H1 (cell line): ENCODE data around the gene OR6V1. TPM values are rescaled to one million over a fixed set of nuclear protein-coding genes. Genes with fewer than 3 reads are reported as not detected.

Experiments
- CTCF ChIA-PET: fragments of 300-600 bp; sonication (Branson Sonifier 250); formaldehyde crosslinking; loops from one replicate; lab custom pipeline; 2021; ENCODE audit not compliant: partially characterized antibody; lab: Charles Lee
- POLR2A ChIA-PET: fragments of 300-600 bp; sonication (Branson Sonifier 250); formaldehyde crosslinking; loops from one replicate; lab custom pipeline; 2021; ENCODE audit warnings: inconsistent platforms; ENCODE audit not compliant: partially characterized antibody; lab: Charles Lee
- DNase-seq, 2 experiments: peaks; one replicate each; pipeline versions ENCODE4 v3.0.0 to v3.0.0-alpha.2; 2010 to 2022; ENCODE audit warnings: low spot score in 2 of 2, low read depth in 1 of 2, mixed read lengths in 1 of 2
- FAIRE-seq: peaks from 2 replicates; lab custom pipeline; 2011; peaks lifted over from hg19 to GRCh38; lab: Jason Lieb, UNC
- H2AFZ ChIP-seq: 2 replicates; pipeline ENCODE4 v1.8.1; 2012; ENCODE audit warnings: low read length, inconsistent platforms
- H2AK5ac ChIP-seq: 2 replicates; pipeline ENCODE4 v1.6.1; 2013; ENCODE audit warnings: low read depth, low read length
- H2BK120ac ChIP-seq: replicated peaks from 2 replicates; pipeline ENCODE3; 2013; ENCODE audit warnings: low read depth, low read length, inconsistent platforms
- H2BK12ac ChIP-seq: 2 replicates; pipeline ENCODE4 v1.6.1; 2013; ENCODE audit warnings: low read depth, low read length
- H2BK15ac ChIP-seq: 2 replicates; pipeline ENCODE4 v1.6.1; 2013; ENCODE audit warnings: low read length
- H2BK20ac ChIP-seq: 2 replicates; pipeline ENCODE4 v1.6.1; 2013; ENCODE audit warnings: low read length
- H2BK5ac ChIP-seq: 2 replicates; pipeline ENCODE4 v1.6.1; 2013; ENCODE audit warnings: low read depth, low read length
- H3K14ac ChIP-seq: 2 replicates; pipeline ENCODE4 v1.6.1; 2013; ENCODE audit warnings: inconsistent platforms; ENCODE audit not compliant: insufficient read length
- H3K18ac ChIP-seq: 2 replicates; pipeline ENCODE4 v1.6.1; 2013; ENCODE audit warnings: low read length; ENCODE audit errors: extremely low read depth
- H3K23ac ChIP-seq: 2 replicates; pipeline ENCODE4 v1.6.1; 2013; ENCODE audit warnings: inconsistent platforms; ENCODE audit not compliant: insufficient read length
- H3K23me2 ChIP-seq: 2 replicates; pipeline ENCODE4 v1.6.1; 2013; ENCODE audit warnings: low read depth, low read length
- H3K27ac ChIP-seq: 2 replicates; pipeline ENCODE4 v1.6.1; 2011; ENCODE audit warnings: low read depth, low read length, inconsistent platforms
- H3K27me3 ChIP-seq, 4 experiments: replicated peaks in 1 of 4; 1 replicate in 1 of 4; 2 replicates in 3 of 4; pipeline versions ENCODE4 v1.6.1 to v1.8.1; 2011 to 2013; ENCODE audit warnings: low read length in 3 of 4, mild to moderate bottlenecking in 3 of 4, inconsistent platforms in 2 of 4, mixed read lengths in 2 of 4, moderate library complexity in 1 of 4; ENCODE audit not compliant: control insufficient read depth in 3 of 4, insufficient read depth in 3 of 4; ENCODE audit errors: extremely low read depth in 1 of 4
- H3K36me3 ChIP-seq, 4 experiments: 2 replicates each; pipeline versions ENCODE4 v1.6.1 to v1.8.1; 2011 to 2013; ENCODE audit warnings: mild to moderate bottlenecking in 4 of 4, low read length in 3 of 4, moderate library complexity in 2 of 4, control low read depth in 1 of 4, inconsistent platforms in 1 of 4; ENCODE audit not compliant: insufficient read depth in 4 of 4, control insufficient read depth in 2 of 4
- H3K4ac ChIP-seq: replicated peaks from 2 replicates; pipeline ENCODE3; 2013; ENCODE audit warnings: low read length, low read depth, mixed read lengths, inconsistent platforms; ENCODE audit not compliant: insufficient read length
- H3K4me1 ChIP-seq, 4 experiments: replicated peaks in 1 of 4; 1 replicate in 1 of 4; 2 replicates in 3 of 4; pipeline versions ENCODE4 v1.6.1 to v1.8.1; 2011 to 2013; ENCODE audit warnings: low read length in 3 of 4, inconsistent platforms in 2 of 4, mixed read lengths in 1 of 4; ENCODE audit not compliant: insufficient read depth in 4 of 4, control insufficient read depth in 3 of 4
- H3K4me2 ChIP-seq, 2 experiments: 2 replicates each; pipeline versions ENCODE4 v1.6.1 to v1.8.1; 2011 to 2013; ENCODE audit warnings: low read depth in 2 of 2, low read length in 2 of 2, control low read depth in 1 of 2, inconsistent platforms in 1 of 2, mild to moderate bottlenecking in 1 of 2; ENCODE audit not compliant: insufficient read depth in 1 of 2
- H3K4me3 ChIP-seq, 4 experiments: fragments of 200-600, 300-600 bp in 1 of 4; sonication (generic), shearing (Covaris generic), sonication (Bioruptor Twin) in 1 of 4; 2 replicates each; pipeline versions ENCODE4 v1.5.1 to v1.8.1; 2011 to 2016; ENCODE audit warnings: low read length in 4 of 4, low read depth in 3 of 4, control low read depth in 2 of 4, inconsistent platforms in 2 of 4, mild to moderate bottlenecking in 2 of 4, mixed read lengths in 1 of 4, moderate library complexity in 1 of 4; ENCODE audit not compliant: insufficient read depth in 2 of 4; ENCODE audit errors: extremely low read depth in 1 of 4
- H3K56ac ChIP-seq: replicated peaks from 2 replicates; pipeline ENCODE3; 2013; ENCODE audit warnings: low read depth, mild to moderate bottlenecking, mixed read lengths, low read length, inconsistent platforms; ENCODE audit not compliant: insufficient read length
- H3K79me1 ChIP-seq: 2 replicates; pipeline ENCODE4 v1.6.1; 2013; ENCODE audit warnings: low read depth, low read length, control low read depth
- H3K79me2 ChIP-seq, 2 experiments: 2 replicates each; pipeline versions ENCODE4 v1.6.1 to v1.8.1; 2012 to 2013; ENCODE audit warnings: low read length in 2 of 2, mild to moderate bottlenecking in 2 of 2, inconsistent platforms in 1 of 2; ENCODE audit not compliant: insufficient read depth in 2 of 2, control insufficient read depth in 1 of 2
- H3K9ac ChIP-seq, 4 experiments: replicated peaks in 1 of 4; 1 replicate in 1 of 4; 2 replicates in 3 of 4; pipeline versions ENCODE4 v1.6.1 to v1.8.1; 2011 to 2013; ENCODE audit warnings: low read depth in 3 of 4, low read length in 3 of 4, control low read depth in 2 of 4, mild to moderate bottlenecking in 2 of 4, moderate library complexity in 2 of 4, inconsistent platforms in 1 of 4; ENCODE audit errors: extremely low read depth in 1 of 4
- H3K9me3 ChIP-seq, 2 experiments: 2 replicates each; pipeline versions ENCODE4 v1.6.1 to v1.8.1; 2012 to 2013; ENCODE audit warnings: mild to moderate bottlenecking in 2 of 2, moderate library complexity in 2 of 2, control low read depth in 1 of 2, inconsistent platforms in 1 of 2, low read depth in 1 of 2, low read length in 1 of 2, mixed read lengths in 1 of 2; ENCODE audit not compliant: insufficient read depth in 2 of 2
- H4K20me1 ChIP-seq, 2 experiments: replicated peaks in 1 of 2; 2 replicates each; pipeline versions ENCODE3 to v1.8.1; 2011 to 2013; ENCODE audit warnings: inconsistent platforms in 2 of 2, low read length in 2 of 2, mild to moderate bottlenecking in 1 of 2; ENCODE audit not compliant: insufficient read depth in 2 of 2, control insufficient read depth in 1 of 2
- H4K5ac ChIP-seq: 2 replicates; pipeline ENCODE4 v1.6.1; 2013; ENCODE audit warnings: low read length, low read depth, mixed read lengths, inconsistent platforms; ENCODE audit not compliant: insufficient read length
- H4K8ac ChIP-seq: 2 replicates; pipeline ENCODE4 v1.8.0; 2013; ENCODE audit warnings: mild to moderate bottlenecking, moderate library complexity, low read length, inconsistent platforms; ENCODE audit not compliant: insufficient read depth; ENCODE audit errors: extremely low read depth
- H4K91ac ChIP-seq: replicated peaks from 2 replicates; pipeline ENCODE3; 2013; ENCODE audit warnings: low read length, mixed read lengths, inconsistent platforms; ENCODE audit not compliant: insufficient read length
- ATF3 ChIP-seq: IDR thresholded peaks from 2 replicates; pipeline ENCODE4 v1.6.1; 2011; ENCODE audit warnings: low read depth, mild to moderate bottlenecking, low read length; ENCODE audit not compliant: insufficient read depth
- BACH1 ChIP-seq: IDR thresholded peaks from 2 replicates; pipeline ENCODE4 v1.6.1; 2012; ENCODE audit warnings: low read length, improper control_type of control experiment
- BCL11A ChIP-seq, 2 experiments: IDR thresholded peaks; one replicate each; pipeline ENCODE4 v1.6.1; 2011; ENCODE audit warnings: low read depth in 2 of 2, low read length in 2 of 2, mild to moderate bottlenecking in 2 of 2
- CTBP2 ChIP-seq: IDR thresholded peaks from 2 replicates; pipeline ENCODE4 v1.7.0; 2011; ENCODE audit warnings: borderline replicate concordance, mild to moderate bottlenecking, moderate library complexity, mixed read lengths, low read length; ENCODE audit not compliant: insufficient read depth, insufficient read length
- HDAC2 ChIP-seq, 2 experiments: fragments of 300-600 bp in 1 of 2; sonication (generic) in 1 of 2; IDR thresholded peaks; 2 replicates each; pipeline ENCODE4 v1.6.1; 2011 to 2012; ENCODE audit warnings: low read depth in 2 of 2, low read length in 2 of 2, mild to moderate bottlenecking in 2 of 2, moderate library complexity in 2 of 2, borderline replicate concordance in 1 of 2, inconsistent platforms in 1 of 2
- PHF8 ChIP-seq: fragments of 200-600 bp; sonication (generic); conservative IDR thresholded peaks from 2 replicates; pipeline ENCODE4 v1.7.1; 2012; ENCODE audit warnings: low read depth, mild to moderate bottlenecking, inconsistent platforms, low read length, moderate library complexity
- RFX5 ChIP-seq: IDR thresholded peaks from 2 replicates; pipeline ENCODE4 v1.6.1; 2011; ENCODE audit warnings: low read depth, low read length, improper control_type of control experiment, borderline replicate concordance
- SIN3A ChIP-seq, 2 experiments: IDR thresholded peaks in 1 of 2; conservative IDR thresholded peaks in 1 of 2; 2 replicates each; pipeline ENCODE4 v1.6.1; 2011 to 2012; ENCODE audit warnings: low read length in 2 of 2, improper control_type of control experiment in 1 of 2, low read depth in 1 of 2, mild to moderate bottlenecking in 1 of 2
- SUZ12 ChIP-seq: fragments of 200-600 bp; sonication (generic); IDR thresholded peaks from 2 replicates; pipeline ENCODE4 v1.6.1; 2012; ENCODE audit warnings: mild to moderate bottlenecking, inconsistent platforms, low read length, moderate library complexity, mixed read lengths
- TAF7 ChIP-seq: optimal IDR thresholded peaks from 2 replicates; pipeline ENCODE3; 2011; ENCODE audit warnings: low read depth, mild to moderate bottlenecking, inconsistent platforms, low read length, moderate library complexity, borderline replicate concordance
- TEAD4 ChIP-seq: IDR thresholded peaks from 2 replicates; pipeline ENCODE4 v1.6.1; 2012; ENCODE audit warnings: low read depth, low read length, inconsistent platforms, mixed read lengths
- ZNF274 ChIP-seq: IDR thresholded peaks from 2 replicates; pipeline ENCODE4 v1.7.0; 2012; ENCODE audit warnings: low read length, borderline replicate concordance; ENCODE audit errors: extremely low read depth
- WGBS, 2 experiments: shearing (Covaris generic) in 1 of 2; methylation state at CpG; one replicate each; pipeline versions ENCODE4 v1.1.6 to v1.1.7; 2013 to 2015; ENCODE audit warnings: low lambda C conversion rate in 2 of 2, mixed read lengths in 2 of 2, inconsistent platforms in 1 of 2, low coverage in 1 of 2, missing lambda C conversion rate in 1 of 2; ENCODE audit not compliant: insufficient replicate concordance in 2 of 2, insufficient coverage in 1 of 2, insufficient read length in 1 of 2; ENCODE audit errors: extremely low coverage in 1 of 2, missing lambda C conversion rate in 1 of 2; 5-methylcytosine and 5-hydroxymethylcytosine counted together
- polyA plus RNA-seq, 7 experiments: library from polyadenylated mRNA; depleted of rRNA in 3 of 7; stranded (reverse) in 5 of 7; unstranded in 2 of 7; fragments of >200 nt in 5 of 7; fragments of 200-250 nt in 2 of 7; gene quantifications; 1 replicate in 5 of 7; 2 replicates in 1 of 7; 4 replicates in 1 of 7; pipeline versions ENCODE4 v1.2.1 to v1.2.3, GENCODE V29; 2011 to 2013; ENCODE audit warnings: missing spikeins in 2 of 7, mixed read lengths in 2 of 7
- total RNA-seq: library from RNA; stranded (reverse); fragmentation: NEBNext Ultra II Directional; extraction: Animal tissue kit (Norgen Biotek cat#: 25700); gene quantifications from 2 replicates; pipeline ENCODE4 v1.2.1, GENCODE V29; 2021

The OR6V1 gene
- total and polyA plus RNA-seq, 2 of the 8 experiments (the other 6 are each of a cell fraction or from before 2014, with no cell fraction given) = not detected

- FAIRE-seq (no peak), DNase-seq (no peak)
- H4K91ac ChIP-seq = no peak overlapping the region
- no peak overlapping the region for H3K56ac ChIP-seq
- H3K23me2 ChIP-seq = no peaks in the 10 kb centered on the region
- H2BK5ac ChIP-seq = no peak overlapping the region
- no peak overlapping the region for H4K5ac ChIP-seq
- no peak overlapping the region for H3K14ac ChIP-seq
- 81% methylated on average over 3 of the region's 3 CpGs; no CpG with 5 or more reads in 1 of the 2 experiments for WGBS, 2 experiments
- no peaks in the 10 kb centered on the region for H3K79me1 ChIP-seq
- no peak overlapping the region for H3K23ac ChIP-seq
- no peak overlapping the region for H3K4ac ChIP-seq
- no peak overlapping the region for H2BK12ac ChIP-seq
- H2BK15ac ChIP-seq = no peak overlapping the region
- CTCF ChIA-PET = interaction anchor here (0.7 to 19.0 kb wide), 10 partner anchors 8 to 203 kb away, joined by 3 to 480 read pairs (median 4); partner anchors contain the start of gene TAS2R40
- TF ChIP-seq BCL11A (IDR thresholded peaks at IDR 0.05; ENCODE audit: low read depth in 2 of 2, low read length in 2 of 2) (no peak), BACH1 (no peak), RFX5 (no peak), SUZ12 (no peak), SIN3A (conservative IDR thresholded peaks at IDR 0.05 in 1 of 2, IDR thresholded peaks at IDR 0.05 in 1 of 2; ENCODE audit: low read depth in 1 of 2, low read length in 2 of 2) (no peak), ATF3 (no peak), TAF7 (no peak), PHF8 (no peak), CTBP2 (no peak), ZNF274 (no peak), TEAD4 (no peak), HDAC2 (IDR thresholded peaks at IDR 0.05; ENCODE audit: borderline replicate concordance in 1 of 2, low read depth in 2 of 2, low read length in 2 of 2) (no peak)
- H3K9ac ChIP-seq = no peak overlapping the region
- no peaks in the 10 kb centered on the region for H3K9me3 ChIP-seq
- no peak overlapping the region for H2AK5ac ChIP-seq
- no peaks in the 10 kb centered on the region for H3K27me3 ChIP-seq
- H3K4me1 ChIP-seq = peaks cover 0 to 3% (median 0%) of the 10 kb centered on the region in 4 experiments; a peak in 1 of 7 replicates
- H4K8ac ChIP-seq = no peak overlapping the region
- H2AFZ ChIP-seq = no peak overlapping the region
- H4K20me1 ChIP-seq = no peaks in the 10 kb centered on the region
- POLR2A ChIA-PET = interaction anchor here (0.9 kb wide), 1 partner anchor 10 kb away, joined by 3 read pairs; no protein-coding TSS in a partner anchor
- H3K18ac ChIP-seq = no peak overlapping the region
- H3K4me3 ChIP-seq = no peak overlapping the region
- H2BK120ac ChIP-seq = no peak overlapping the region
- no peak overlapping the region for H3K27ac ChIP-seq
- no peaks in the 10 kb centered on the region for H3K79me2 ChIP-seq
- H3K36me3 ChIP-seq = no peaks in the 10 kb centered on the region
- no peak overlapping the region for H2BK20ac ChIP-seq
- H3K4me2 ChIP-seq = no peak overlapping the region
These were observed 36.1 kb upstream of the OR6V1 start for GRCh38 chr7:143015926-143016490.
